Mesenchymal stem cell (in vitro differentiated cells and primary cell): ENCODE data around the gene PLCB1. TPM values are rescaled to one million over a fixed set of nuclear protein-coding genes. Genes with fewer than 3 reads are reported as not detected.

ENCODE experiments used
- DNase-seq: peaks from one replicate; pipeline ENCODE4 v3.0.0-alpha.2; 2013
- H2AFZ ChIP-seq: one replicate; pipeline ENCODE4 v1.6.1; 2013; ENCODE audit warnings: low read depth, mild to moderate bottlenecking, control low read depth, inconsistent platforms, low read length, moderate library complexity
- H2AK5ac ChIP-seq: 2 replicates; pipeline ENCODE4 v1.6.1; 2013; ENCODE audit warnings: low read length, moderate library complexity, mild to moderate bottlenecking, inconsistent platforms; ENCODE audit not compliant: severe bottlenecking
- H2BK120ac ChIP-seq: one replicate; pipeline ENCODE4 v1.6.1; 2013; ENCODE audit warnings: low read depth, mild to moderate bottlenecking, inconsistent platforms, low read length, moderate library complexity
- H2BK12ac ChIP-seq, 2 experiments: one replicate each; pipeline ENCODE4 v1.6.1; 2013; ENCODE audit warnings: inconsistent platforms in 2 of 2, low read length in 2 of 2, mild to moderate bottlenecking in 2 of 2, moderate library complexity in 2 of 2, control low read depth in 1 of 2
- H2BK15ac ChIP-seq: one replicate; pipeline ENCODE4 v1.6.1; 2013; ENCODE audit warnings: mild to moderate bottlenecking, low read depth, inconsistent platforms; ENCODE audit not compliant: poor library complexity, severe bottlenecking
- H2BK5ac ChIP-seq: 2 replicates; pipeline ENCODE4 v1.6.1; 2013; ENCODE audit warnings: low read depth, mild to moderate bottlenecking, low read length, control low read depth, inconsistent platforms; ENCODE audit not compliant: poor library complexity, severe bottlenecking
- H3K14ac ChIP-seq, 2 experiments: one replicate each; pipeline ENCODE4 v1.6.1; 2013; ENCODE audit warnings: inconsistent platforms in 2 of 2, low read length in 2 of 2, control low read depth in 1 of 2, mild to moderate bottlenecking in 1 of 2, moderate library complexity in 1 of 2
- H3K18ac ChIP-seq, 2 experiments: one replicate each; pipeline ENCODE4 v1.6.1; 2013; ENCODE audit warnings: inconsistent platforms in 2 of 2, low read length in 2 of 2, control low read depth in 1 of 2, low read depth in 1 of 2, mild to moderate bottlenecking in 1 of 2
- H3K23ac ChIP-seq, 2 experiments: one replicate each; pipeline ENCODE4 v1.6.1; 2013; ENCODE audit warnings: inconsistent platforms in 2 of 2, low read length in 2 of 2, mild to moderate bottlenecking in 2 of 2, moderate library complexity in 2 of 2, control low read depth in 1 of 2
- H3K27ac ChIP-seq: 2 replicates; pipeline ENCODE4 v1.5.1; 2013; ENCODE audit warnings: mild to moderate bottlenecking, moderate library complexity, low read length, control low read depth, inconsistent platforms; ENCODE audit not compliant: poor library complexity, severe bottlenecking
- H3K27me3 ChIP-seq, 2 experiments: 2 replicates each; pipeline versions ENCODE4 v1.6.1 to v1.7.0; 2013; ENCODE audit warnings: low read length in 2 of 2, mild to moderate bottlenecking in 2 of 2, moderate library complexity in 2 of 2, control low read depth in 1 of 2, inconsistent platforms in 1 of 2; ENCODE audit not compliant: control insufficient read depth in 1 of 2, insufficient read depth in 1 of 2
- H3K36me3 ChIP-seq, 2 experiments: 2 replicates each; pipeline versions ENCODE4 v1.6.1 to v1.7.0; 2013; ENCODE audit warnings: low read length in 2 of 2, control low read depth in 1 of 2, inconsistent platforms in 1 of 2, low read depth in 1 of 2, mild to moderate bottlenecking in 1 of 2; ENCODE audit not compliant: insufficient read depth in 2 of 2, control insufficient read depth in 1 of 2
- H3K4ac ChIP-seq, 2 experiments: one replicate each; pipeline ENCODE4 v1.6.1; 2013; ENCODE audit warnings: inconsistent platforms in 2 of 2, low read length in 2 of 2, mild to moderate bottlenecking in 2 of 2, moderate library complexity in 2 of 2, control low read depth in 1 of 2, low read depth in 1 of 2
- H3K4me1 ChIP-seq: 2 replicates; pipeline ENCODE4 v1.6.1; 2013; ENCODE audit warnings: low read depth, low read length, control low read depth; ENCODE audit not compliant: control insufficient read depth, insufficient read depth
- H3K4me2 ChIP-seq: 2 replicates; pipeline ENCODE4 v1.6.1; 2013; ENCODE audit warnings: low read length, mild to moderate bottlenecking, inconsistent platforms; ENCODE audit not compliant: poor library complexity, severe bottlenecking
- H3K4me3 ChIP-seq, 2 experiments: 2 replicates each; pipeline versions ENCODE4 v1.5.1 to v1.7.0; 2013; ENCODE audit warnings: low read length in 2 of 2, mild to moderate bottlenecking in 2 of 2, control low read depth in 1 of 2, low read depth in 1 of 2; ENCODE audit not compliant: insufficient read depth in 1 of 2
- H3K79me1 ChIP-seq: replicated peaks from 2 replicates; pipeline ENCODE4 v1.6.1; 2013; ENCODE audit warnings: mild to moderate bottlenecking, control low read depth, low read length, inconsistent platforms; ENCODE audit not compliant: poor library complexity, severe bottlenecking
- H3K9ac ChIP-seq: 2 replicates; pipeline ENCODE4 v1.7.0; 2013; ENCODE audit warnings: mild to moderate bottlenecking, low read length, moderate library complexity
- H3K9me3 ChIP-seq: 2 replicates; pipeline ENCODE4 v1.7.0; 2013; ENCODE audit warnings: mild to moderate bottlenecking, low read length; ENCODE audit not compliant: control insufficient read depth
- H4K8ac ChIP-seq: one replicate; pipeline ENCODE4 v1.6.1; 2013; ENCODE audit warnings: inconsistent platforms, mild to moderate bottlenecking, low read length, moderate library complexity
- H4K91ac ChIP-seq: one replicate; pipeline ENCODE4 v1.6.1; 2013; ENCODE audit warnings: mild to moderate bottlenecking, low read length, inconsistent platforms
- WGBS: methylation state at CpG from one replicate; pipeline ENCODE4 v1.1.7; 2013; ENCODE audit warnings: mixed read lengths; 5-methylcytosine and 5-hydroxymethylcytosine counted together
- small RNA-seq: library from polyadenylated mRNA; stranded (forward); fragments of <200 nt; extraction: miRNeasy Mini kit (QIAGEN cat#:217004); gene quantifications from one replicate; pipeline ENCODE3, GENCODE V24; 2013; ENCODE audit warnings: low read depth

The PLCB1 gene

GRCh38 chr20:8932192-8933165 lies 800.4 kb downstream of the PLCB1 start:
- no peak overlapping the region for H2BK5ac ChIP-seq
- no peaks in the 10 kb centered on the region for H3K4me1 ChIP-seq
- H3K23ac ChIP-seq: no peak overlapping the region
- H2BK120ac ChIP-seq: no peak overlapping the region
- H3K4ac ChIP-seq: no peak overlapping the region
- H3K27ac ChIP-seq: no peak overlapping the region
- H2AK5ac ChIP-seq: no peak overlapping the region
- H3K4me3 ChIP-seq: no peak overlapping the region
- no peaks in the 10 kb centered on the region for H3K36me3 ChIP-seq
- no peak overlapping the region for H2BK15ac ChIP-seq
- H3K9me3 ChIP-seq: no peaks in the 10 kb centered on the region
- no peak overlapping the region for H4K8ac ChIP-seq
- DNase-seq: peak; percentile 75
- H3K27me3 ChIP-seq: peaks cover 0 to 14% of the 10 kb centered on the region in 2 experiments
- no peak overlapping the region for H3K4me2 ChIP-seq
- H2BK12ac ChIP-seq: no peak overlapping the region
- WGBS: 73% methylated on average over 2 of the region's 3 CpGs
- no peak overlapping the region for H3K14ac ChIP-seq
- no peak overlapping the region for H2AFZ ChIP-seq
- no peak overlapping the region for H3K18ac ChIP-seq
- no peak overlapping the region for H4K91ac ChIP-seq
- peak overlapping the region; percentile 58 for H3K9ac ChIP-seq
- H3K79me1 ChIP-seq: no peaks in the 10 kb centered on the region

- H2BK5ac ChIP-seq: no peak overlapping the region
- peak; percentile 6 for DNase-seq
- H3K14ac ChIP-seq: no peak overlapping the region
- no peaks in the 10 kb centered on the region for H3K36me3 ChIP-seq
- no peak overlapping the region for H2BK120ac ChIP-seq
- WGBS: 33% methylated on average over 1 of the region's 1 CpG
- no peak overlapping the region for H2AK5ac ChIP-seq
- H3K27ac ChIP-seq: no peak overlapping the region
- H3K4me3 ChIP-seq: no peak overlapping the region
- H3K79me1 ChIP-seq: no peaks in the 10 kb centered on the region
- no peak overlapping the region for H2BK15ac ChIP-seq
- H3K9me3 ChIP-seq: no peaks in the 10 kb centered on the region
- peaks cover 0 to 14% of the 10 kb centered on the region in 2 experiments for H3K27me3 ChIP-seq
- no peak overlapping the region for H2BK12ac ChIP-seq
- H4K91ac ChIP-seq: no peak overlapping the region
- no peak overlapping the region for H3K23ac ChIP-seq
- H4K8ac ChIP-seq: no peak overlapping the region
- H3K4me1 ChIP-seq: no peaks in the 10 kb centered on the region
- H3K18ac ChIP-seq: no peak overlapping the region
- H3K4me2 ChIP-seq: no peak overlapping the region
- no peak overlapping the region for H3K9ac ChIP-seq
- no peak overlapping the region for H3K4ac ChIP-seq
- no peak overlapping the region for H2AFZ ChIP-seq
Measured at GRCh38 chr20:8933381-8933807, 801.3 kb downstream of the PLCB1 start.

GRCh38 chr20:8934362-8934761 lies 802.3 kb downstream of the PLCB1 start:
- Histone ChIP-seq H2BK5ac (no peak overlapping the region), H3K27ac (no peak overlapping the region), H3K4ac (no peak overlapping the region), H3K4me2 (no peak overlapping the region), H2AK5ac (no peak overlapping the region), H3K4me3 (no peak overlapping the region), H4K91ac (no peak overlapping the region), H3K18ac (no peak overlapping the region), H2AFZ (no peak overlapping the region), H3K4me1 (no peaks in the 10 kb centered on the region), H3K9me3 (no peaks in the 10 kb centered on the region), H2BK12ac (no peak overlapping the region), H3K36me3 (no peaks in the 10 kb centered on the region), H3K23ac (no peak overlapping the region), H3K27me3 (peaks cover 0 to 21% of the 10 kb centered on the region in 2 experiments), H3K9ac (no peak overlapping the region), H2BK15ac (no peak overlapping the region), H3K79me1 (no peaks in the 10 kb centered on the region), H3K14ac (no peak overlapping the region), H2BK120ac (no peak overlapping the region), H4K8ac (no peak overlapping the region)
- WGBS: 74% methylated on average over 3 of the region's 4 CpGs
- DNase-seq: no peak

Small RNA genes within 50 kb of the gene (small RNA-seq; reads per million reads assigned to genes)
- not detected for gene AL445567.1
- not detected for gene RNU105B
